ENCODE data around the gene NABP2. TPM values are rescaled to one million over a fixed set of nuclear protein-coding genes. Genes with fewer than 3 reads are reported as not detected.

NABP2 gene
- total RNA-seq, 1 experiment from 2014 or later, result 49.0 TPM

- Histone ChIP-seq H3K79me1 (ENCODE audit: insufficient read depth, low read depth, low read length, poor library complexity, severe bottlenecking) (no peaks in the 10 kb centered on the region), H2BK20ac (ENCODE audit: low read depth, low read length, poor library complexity, severe bottlenecking) (no peak overlapping the region), H3K14ac (ENCODE audit: insufficient read depth, low read length) (no peak overlapping the region), H4K8ac (replicated peaks; ENCODE audit: insufficient read length, low read depth, low read length) (no peak overlapping the region), H3K4ac (ENCODE audit: low read depth, low read length) (no peak overlapping the region), H2BK15ac (ENCODE audit: low read depth, low read length) (no peak overlapping the region), H3K4me2 (ENCODE audit: insufficient read depth, insufficient read length, low read length) (no peak overlapping the region), H2BK5ac (ENCODE audit: insufficient read length, low read length) (no peak overlapping the region), H3K79me2 (ENCODE audit: insufficient read depth, low read length) (no peaks in the 10 kb centered on the region), H4K20me1 (ENCODE audit: control insufficient read depth, insufficient read depth, insufficient read length) (no peaks in the 10 kb centered on the region), H3K18ac (ENCODE audit: insufficient read length, low read depth, low read length) (no peak overlapping the region), H2BK12ac (ENCODE audit: insufficient read length, low read depth, low read length) (no peak overlapping the region), H3K23me2 (ENCODE audit: insufficient read length, low read depth, low read length, poor library complexity, severe bottlenecking) (no peaks in the 10 kb centered on the region), H3K23ac (ENCODE audit: insufficient read length, low read depth, low read length) (no peak overlapping the region), H3T11ph (ENCODE audit: low read length) (no peak overlapping the region), H3K27ac (ENCODE audit: insufficient read length, low read depth, low read length) (no peak overlapping the region), H2BK120ac (ENCODE audit: low read depth, low read length, poor library complexity, severe bottlenecking) (no peak overlapping the region), H3K56ac (ENCODE audit: insufficient read length, low read depth, low read length) (no peak overlapping the region), H2AK5ac (ENCODE audit: insufficient read length, low read length) (no peak overlapping the region), H4K5ac (ENCODE audit: insufficient read length, low read depth, low read length) (no peak overlapping the region), H3K9ac (ENCODE audit: extremely low read depth, insufficient read length, low read length) (no peak overlapping the region), H2AFZ (ENCODE audit: low read length) (no peak overlapping the region), H3K9me3 (ENCODE audit: control insufficient read depth, low read depth, low read length) (no peaks in the 10 kb centered on the region), H4K91ac (ENCODE audit: insufficient read length, low read depth, low read length) (no peak overlapping the region), H3K4me1 (ENCODE audit: insufficient read depth, low read length) (no peaks in the 10 kb centered on the region), H3K27me3 (ENCODE audit: insufficient read depth, low read length) (no peaks in the 10 kb centered on the region)
- H3K36me3 Mint-ChIP-seq (ENCODE audit: insufficient read depth in 1 of 3, low read depth in 3 of 3), result peaks cover 39 to 88% (median 59%) of the 10 kb centered on the region in 3 experiments; a peak in 6 of 7 replicates
- DNase-seq, result no peak
- no peaks in the 10 kb centered on the region for H3K27me3 Mint-ChIP-seq (ENCODE audit: low read depth)
- H3K4me1 Mint-ChIP-seq, result no peaks in the 10 kb centered on the region
- no peak for TF ChIP-seq CTCF (conservative IDR thresholded peaks at IDR 0.05)
- no peak overlapping the region for H3K27ac Mint-ChIP-seq
- no peaks in the 10 kb centered on the region for H3K9me3 Mint-ChIP-seq
- no peak overlapping the region for H3K4me3 Mint-ChIP-seq
- WGBS (ENCODE audit: extremely low coverage, insufficient read length, low lambda C conversion rate), result no CpG with 5 or more reads among the region's 2 CpGs
These were observed 50.2 kb downstream of the NABP2 start for GRCh38 chr12:56274299-56274698.
